SK-N-SH (cell line): ENCODE results near the gene PEX7. TPM values are rescaled to one million over a fixed set of nuclear protein-coding genes. Genes with fewer than 3 reads are reported as not detected.

ENCODE experiments used
- CTCF ChIA-PET: fragments of 300-600, 350-600 bp; formaldehyde crosslinking; extraction: SDS; loops from one replicate; lab custom pipeline; 2021; lab: Yijun Ruan, JAX
- POLR2A ChIA-PET: fragments of 350-600 bp; sonication (Branson Sonifier 250); formaldehyde crosslinking; extraction: SDS; loops from one replicate; lab custom pipeline; 2020; ENCODE audit warnings: antibody characterized with exemption, inconsistent platforms; lab: Yijun Ruan, JAX
- DNase-seq: peaks from one replicate; pipeline ENCODE4 v3.0.0; 2012
- H2AFZ ChIP-seq: fragments of 200-600 bp; sonication (generic); 2 replicates; pipeline ENCODE4 v1.8.1; 2016; ENCODE audit warnings: antibody characterized with exemption, mild to moderate bottlenecking, low read depth
- H3F3A ChIP-seq: fragments of 200-600 bp; sonication (generic); replicated peaks from 2 replicates; pipeline ENCODE3; 2016; ENCODE audit warnings: antibody characterized with exemption, mild to moderate bottlenecking; ENCODE audit not compliant: insufficient read depth
- H3K27ac ChIP-seq, 2 experiments: fragments of 200-500 bp in 1 of 2; fragments of 200-600 bp in 1 of 2; sonication (Bioruptor generic) in 1 of 2; sonication (generic), shearing (Covaris generic) in 1 of 2; 2 replicates each; pipeline versions ENCODE4 v1.5.1 to v1.6.1; 2014 to 2016; ENCODE audit warnings: low read depth in 2 of 2, inconsistent platforms in 1 of 2, low read length in 1 of 2, mild to moderate bottlenecking in 1 of 2, mixed read lengths in 1 of 2
- H3K27me3 ChIP-seq: fragments of 200-600 bp; sonication (generic), shearing (Covaris generic); 2 replicates; pipeline ENCODE4 v1.6.1; 2016; ENCODE audit warnings: mixed run types; ENCODE audit not compliant: insufficient read depth
- H3K36me3 ChIP-seq, 2 experiments: fragments of 200-500 bp in 1 of 2; fragments of 200-600 bp in 1 of 2; sonication (Bioruptor generic) in 1 of 2; sonication (generic) in 1 of 2; replicated peaks in 1 of 2; 2 replicates each; pipeline versions ENCODE3 to v1.5.1; 2014 to 2016; ENCODE audit warnings: low read length in 1 of 2, mild to moderate bottlenecking in 1 of 2; ENCODE audit not compliant: insufficient read depth in 2 of 2, control insufficient read depth in 1 of 2
- H3K4me1 ChIP-seq, 2 experiments: fragments of 200-500 bp in 1 of 2; fragments of 200-600 bp in 1 of 2; sonication (Bioruptor generic) in 1 of 2; sonication (generic), shearing (Covaris generic) in 1 of 2; 2 replicates each; pipeline versions ENCODE4 v1.5.1 to v1.6.1; 2014 to 2016; ENCODE audit warnings: low read depth in 1 of 2, low read length in 1 of 2, mixed run types in 1 of 2; ENCODE audit not compliant: insufficient read depth in 2 of 2, control insufficient read depth in 1 of 2
- H3K4me2 ChIP-seq: fragments of 200-600 bp; sonication (generic), shearing (Covaris generic); 2 replicates; pipeline ENCODE4 v1.6.1; 2017; ENCODE audit warnings: mixed run types
- H3K4me3 ChIP-seq, 2 experiments: fragments of 200-500 bp in 1 of 2; fragments of 200-600 bp in 1 of 2; sonication (Bioruptor generic) in 1 of 2; sonication (generic), shearing (Covaris generic) in 1 of 2; 2 replicates each; pipeline versions ENCODE4 v1.5.1 to v1.8.1; 2014 to 2016; ENCODE audit warnings: low read depth in 2 of 2, inconsistent platforms in 1 of 2, low read length in 1 of 2, mild to moderate bottlenecking in 1 of 2, mixed read lengths in 1 of 2, moderate library complexity in 1 of 2
- H3K79me2 ChIP-seq: fragments of 200-600 bp; sonication (generic); 2 replicates; pipeline ENCODE4 v1.8.1; 2017; ENCODE audit warnings: mild to moderate bottlenecking; ENCODE audit not compliant: insufficient read depth
- H3K9ac ChIP-seq: fragments of 200-600 bp; sonication (generic); 2 replicates; pipeline ENCODE4 v1.6.1; 2017; ENCODE audit warnings: mixed run types
- H3K9me2 ChIP-seq: fragments of 200-600 bp; sonication (generic); 2 replicates; pipeline ENCODE4 v1.6.1; 2017; ENCODE audit warnings: mixed run types
- H3K9me3 ChIP-seq: fragments of 200-600 bp; sonication (generic); 2 replicates; pipeline ENCODE4 v1.6.1; 2017; ENCODE audit warnings: mixed run types, mild to moderate bottlenecking, moderate library complexity
- H4K20me1 ChIP-seq: fragments of 200-600 bp; sonication (generic); 2 replicates; pipeline ENCODE4 v1.6.1; 2017; ENCODE audit warnings: mild to moderate bottlenecking, mixed run types; ENCODE audit not compliant: insufficient read depth
- EP300 ChIP-seq, 2 experiments: IDR thresholded peaks; 2 replicates each; pipeline versions ENCODE4 v1.4.0 to v1.6.1; 2012; ENCODE audit warnings: borderline replicate concordance in 1 of 2, low read depth in 1 of 2, low read length in 1 of 2
- FOXM1 ChIP-seq: IDR thresholded peaks from 2 replicates; pipeline ENCODE4 v1.4.0; 2012; ENCODE audit warnings: low read depth, mild to moderate bottlenecking
- GABPA ChIP-seq: IDR thresholded peaks from 2 replicates; pipeline ENCODE4 v1.4.0; 2012; ENCODE audit warnings: low read depth, mild to moderate bottlenecking
- GATA2 ChIP-seq: sonication (generic); formaldehyde crosslinking; IDR thresholded peaks from 2 replicates; pipeline ENCODE4 v1.5.0; 2020; ENCODE audit warnings: mild to moderate bottlenecking, missing genetic modification reagents
- IRF3 ChIP-seq: fragments of 150-350 bp; IDR thresholded peaks from 2 replicates; pipeline ENCODE4 v1.6.1; 2016; ENCODE audit warnings: mild to moderate bottlenecking, low read depth, low read length
- JUND ChIP-seq: IDR thresholded peaks from 2 replicates; pipeline ENCODE4 v1.4.0; 2012
- MXI1 ChIP-seq: IDR thresholded peaks from 2 replicates; pipeline ENCODE4 v1.6.1; 2012; ENCODE audit warnings: mild to moderate bottlenecking, low read depth, low read length, improper control_type of control experiment
- RFX5 ChIP-seq: IDR thresholded peaks from 2 replicates; pipeline ENCODE4 v1.6.1; 2012; ENCODE audit warnings: mild to moderate bottlenecking, improper control_type of control experiment, low read length
- SMC3 ChIP-seq: IDR thresholded peaks from 2 replicates; pipeline ENCODE4 v1.6.1; 2012; ENCODE audit warnings: low read depth, low read length, improper control_type of control experiment
- TCF12 ChIP-seq: IDR thresholded peaks from 2 replicates; pipeline ENCODE4 v1.4.0; 2012
- WGBS: methylation state at CpG from one replicate; pipeline ENCODE4 v1.1.6; 2017; ENCODE audit warnings: low lambda C conversion rate; 5-methylcytosine and 5-hydroxymethylcytosine counted together
- polyA plus RNA-seq, 3 experiments: library from polyadenylated mRNA; depleted of rRNA; stranded (reverse); fragments of >200 nt; gene quantifications; 2 replicates each; pipeline ENCODE4 v1.2.3, GENCODE V29; 2012

PEX7 gene
- polyA plus RNA-seq, 1 of the 3 experiments (the other 2 are of a cell fraction) = 10.8 TPM

- H3K36me3 ChIP-seq = no peaks in the 10 kb centered on the region
- no peaks in the 10 kb centered on the region for H3K4me1 ChIP-seq
- no peak for TF ChIP-seq SMC3
- TF ChIP-seq MXI1 = no peak
- TF ChIP-seq RFX5 = no peak
- H3K4me2 ChIP-seq = no peak overlapping the region
- no peaks in the 10 kb centered on the region for H3K9me2 ChIP-seq
- no peak for DNase-seq
- CTCF ChIA-PET = no interaction called here
- 94% methylated on average over 4 of the region's 4 CpGs for WGBS
- no peak overlapping the region for H2AFZ ChIP-seq
- no peaks in the 10 kb centered on the region for H4K20me1 ChIP-seq
- H3K4me3 ChIP-seq = no peak overlapping the region
- no peak overlapping the region for H3K27ac ChIP-seq
- no peaks in the 10 kb centered on the region for H3F3A ChIP-seq
- no peaks in the 10 kb centered on the region for H3K27me3 ChIP-seq
- POLR2A ChIA-PET = no interaction called here
- H3K9ac ChIP-seq = no peak overlapping the region
- no peaks in the 10 kb centered on the region for H3K79me2 ChIP-seq
- no peaks in the 10 kb centered on the region for H3K9me3 ChIP-seq
These were observed 58.5 kb downstream of the PEX7 start for GRCh38 chr6:136880748-136881460.

GRCh38 chr6:136886091-136886490 is 63.7 kb downstream of the PEX7 start:
- H2AFZ ChIP-seq = no peak overlapping the region
- TF ChIP-seq TCF12 = no peak
- ChIA-PET CTCF (interaction anchor here (1.2 to 2.0 kb wide), 2 partner anchors 19 to 21 kb away, joined by 4 to 5 read pairs; no protein-coding TSS in a partner anchor), POLR2A (interaction anchor here (1.6 kb wide), 1 partner anchor 103 kb away, joined by 4 read pairs; no protein-coding TSS in a partner anchor)
- H3K27ac ChIP-seq = no peak overlapping the region; a peak in 1 of 4 replicates
- H3K36me3 ChIP-seq = no peaks in the 10 kb centered on the region
- H3K4me2 ChIP-seq = no peak overlapping the region
- peaks cover 6 to 14% of the 10 kb centered on the region in 2 experiments; a peak in 3 of 4 replicates for H3K4me1 ChIP-seq
- no peak overlapping the region for H3K9ac ChIP-seq
- H3K9me2 ChIP-seq = no peaks in the 10 kb centered on the region
- H3K79me2 ChIP-seq = no peaks in the 10 kb centered on the region
- H3K9me3 ChIP-seq = no peaks in the 10 kb centered on the region
- DNase-seq = no peak
- no peaks in the 10 kb centered on the region for H4K20me1 ChIP-seq
- no peaks in the 10 kb centered on the region for H3K27me3 ChIP-seq
- no peak overlapping the region for H3K4me3 ChIP-seq
- 82% methylated on average over 3 of the region's 3 CpGs for WGBS
- H3F3A ChIP-seq = no peaks in the 10 kb centered on the region

GRCh38 chr6:136887953-136888352 is 65.6 kb downstream of the PEX7 start:
- POLR2A ChIA-PET = interaction anchor here (3.1 kb wide), 1 partner anchor 34 kb away, joined by 12 read pairs; the partner anchor contains the start of gene SLC35D3

More at GRCh38 chr6:136887953-136888352, 65.6 kb downstream of the PEX7 start:
- Histone ChIP-seq H3K27ac (peak overlapping the region in 1 of 2 experiments; percentile 47; a peak in 2 of 4 replicates), H3K4me1 (peaks cover 6 to 14% of the 10 kb centered on the region in 2 experiments; a peak in 3 of 4 replicates), H3K36me3 (peaks cover 0 to 2% of the 10 kb centered on the region in 2 experiments), H3K4me3 (no peak overlapping the region), H2AFZ (no peak overlapping the region), H3K4me2 (no peak overlapping the region), H3K9ac (no peak overlapping the region), H3K79me2 (no peaks in the 10 kb centered on the region), H3F3A (no peaks in the 10 kb centered on the region), H3K9me3 (no peaks in the 10 kb centered on the region), H3K27me3 (no peaks in the 10 kb centered on the region), H4K20me1 (no peaks in the 10 kb centered on the region), H3K9me2 (no peaks in the 10 kb centered on the region)
- WGBS = 50% methylated on average over 1 of the region's 1 CpG
- CTCF ChIA-PET = interaction anchor here (0.7 to 2.1 kb wide), 5 partner anchors 15 to 206 kb away, joined by 3 to 8 read pairs (median 5); partner anchors contain the start of gene SLC35D3
- DNase-seq = no peak
- TF ChIP-seq JUND (no peak), IRF3 (no peak), GATA2 (no peak), FOXM1 (no peak), GABPA (no peak), EP300 (IDR thresholded peaks at IDR 0.05; ENCODE audit: borderline replicate concordance in 1 of 2, low read depth in 1 of 2, low read length in 1 of 2) (no peak)
